HG03469 (cell line): Measurements from ENCODE around the gene MAP10.

Experiments
- ATAC-seq: cut with Tn5 transposase; IDR thresholded peaks from one replicate; pipeline ENCODE4 v1.9.1; 2021; ENCODE audit warnings: mild to moderate bottlenecking, moderate library complexity, moderate number of reproducible peaks; ENCODE audit not compliant: unreplicated experiment

Gene MAP10

DNA sequence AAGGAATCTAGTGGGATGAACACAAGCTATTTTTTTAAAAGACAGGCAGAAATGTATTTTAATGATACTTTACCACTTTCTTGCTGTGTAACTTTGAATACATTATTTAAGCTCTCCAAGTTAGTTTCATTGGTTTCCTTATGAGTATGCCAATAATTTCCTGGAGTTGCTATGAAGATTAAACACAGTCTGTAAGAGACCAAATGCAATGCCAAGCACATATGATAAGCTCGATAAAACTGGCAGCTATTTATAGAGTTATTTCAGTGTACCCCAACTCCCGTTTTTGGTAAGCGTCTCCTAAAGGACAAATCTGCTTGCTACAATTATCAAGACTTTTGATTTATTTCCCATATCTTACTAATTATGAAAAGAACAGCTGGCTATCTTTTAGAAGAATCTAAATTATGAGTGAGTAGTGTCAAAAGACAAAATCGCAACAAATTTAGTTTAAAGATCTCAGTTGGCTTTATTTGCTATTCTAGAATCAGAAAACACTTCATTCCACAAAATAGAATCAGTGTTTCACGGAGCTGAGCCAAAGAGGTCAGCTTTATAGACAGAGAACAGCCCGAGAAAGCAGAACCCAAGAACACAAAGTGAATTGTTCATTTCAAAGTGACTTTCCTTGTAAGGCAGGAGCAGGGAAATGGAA, 7.2 kb upstream of the MAP10 start:
- no peak for ATAC-seq

DNA sequence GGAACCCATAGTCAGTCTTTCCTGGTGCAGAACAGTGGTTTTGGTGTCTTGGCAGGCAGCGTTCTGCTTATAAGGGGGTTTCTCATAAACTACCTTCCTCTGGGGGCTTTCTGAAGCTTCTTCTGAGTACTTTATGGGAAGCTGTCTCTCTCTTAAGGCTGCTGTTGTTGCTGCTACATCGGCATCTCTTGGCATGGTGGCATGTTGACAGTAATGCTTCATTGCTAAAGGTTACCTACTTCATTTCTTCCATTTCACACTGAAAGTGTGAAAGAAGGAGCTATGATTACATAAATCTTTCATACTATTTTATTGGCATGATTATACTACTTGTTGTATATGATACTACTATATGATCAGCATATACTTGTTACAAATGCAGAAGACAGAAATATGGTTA, 6.3 kb upstream of the MAP10 start:
- no peak for ATAC-seq

DNA sequence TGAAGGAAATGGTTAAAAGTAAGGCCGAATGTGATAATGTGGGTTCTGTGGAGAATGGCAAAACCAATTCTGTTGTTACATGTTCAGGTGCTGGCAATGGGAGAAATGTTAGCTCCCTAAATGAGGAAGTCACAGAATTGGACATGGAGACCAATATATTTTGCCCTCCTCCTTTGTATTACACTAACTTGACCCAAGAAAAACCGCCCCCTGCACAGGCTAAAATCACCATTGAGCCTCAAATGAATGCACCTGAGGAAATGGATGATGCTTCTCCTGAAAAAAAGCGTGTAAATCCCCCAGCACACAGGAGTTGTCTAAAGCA, 932 bp downstream of the MAP10 start:
- no peak for ATAC-seq

DNA sequence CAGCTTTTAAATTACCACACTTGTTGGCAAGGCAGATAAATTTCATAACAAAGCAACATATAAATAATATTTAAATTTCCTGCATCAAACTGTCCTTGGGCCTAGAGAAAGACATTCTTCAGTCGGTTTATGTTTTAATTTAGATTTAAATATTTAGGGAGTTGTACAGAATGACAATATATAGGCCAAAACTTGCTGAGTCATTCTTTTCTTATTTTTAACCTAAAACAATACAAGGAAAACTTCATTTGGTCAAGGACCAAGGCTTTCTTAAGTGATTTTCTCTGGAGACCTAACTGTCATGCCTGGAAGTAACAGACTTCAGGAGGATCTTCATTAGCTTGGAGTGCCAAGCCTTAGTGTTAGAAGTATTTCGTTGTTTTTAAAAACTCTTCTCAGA, 5.6 kb downstream of the MAP10 start:
- ATAC-seq: no peak

DNA sequence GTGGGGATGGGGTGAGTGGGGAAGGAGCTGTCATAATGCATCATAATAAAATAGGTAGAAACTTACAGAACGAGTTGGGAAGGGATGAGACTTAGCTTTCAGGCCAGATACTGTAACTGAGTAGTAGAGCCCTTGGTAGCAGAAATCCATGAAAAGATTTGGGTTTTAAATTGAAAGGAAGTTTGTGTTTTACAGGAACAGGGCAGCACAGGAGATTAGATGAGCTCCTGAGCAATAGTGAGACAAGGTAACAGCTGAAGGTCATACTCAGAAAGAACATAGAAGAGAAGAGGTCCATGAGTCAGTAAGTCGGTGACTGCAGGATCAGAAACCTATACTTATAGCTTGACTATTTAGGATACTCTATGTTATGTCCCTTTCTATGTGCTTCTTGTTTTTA, 7.3 kb downstream of the MAP10 start:
- ATAC-seq: no peak

DNA sequence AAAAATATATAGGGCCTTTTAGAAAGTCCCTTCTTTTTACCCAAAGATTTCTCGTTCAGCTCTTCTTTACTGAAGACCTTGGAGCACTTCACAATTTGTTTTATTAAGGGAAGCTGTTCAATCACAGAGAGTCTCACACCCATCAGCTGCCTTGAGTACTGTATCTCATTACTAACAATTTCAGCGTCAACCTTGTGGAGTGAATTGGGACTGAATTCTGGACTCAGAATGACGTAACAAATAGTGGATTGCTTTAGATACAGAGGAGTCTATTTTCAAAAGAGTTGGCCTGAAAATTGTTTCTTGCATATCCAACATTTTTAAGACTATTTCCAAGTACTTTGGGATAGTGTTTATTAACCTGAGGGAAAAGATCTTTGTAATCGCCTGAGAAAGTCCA, 7.9 kb downstream of the MAP10 start:
- no peak for ATAC-seq

DNA sequence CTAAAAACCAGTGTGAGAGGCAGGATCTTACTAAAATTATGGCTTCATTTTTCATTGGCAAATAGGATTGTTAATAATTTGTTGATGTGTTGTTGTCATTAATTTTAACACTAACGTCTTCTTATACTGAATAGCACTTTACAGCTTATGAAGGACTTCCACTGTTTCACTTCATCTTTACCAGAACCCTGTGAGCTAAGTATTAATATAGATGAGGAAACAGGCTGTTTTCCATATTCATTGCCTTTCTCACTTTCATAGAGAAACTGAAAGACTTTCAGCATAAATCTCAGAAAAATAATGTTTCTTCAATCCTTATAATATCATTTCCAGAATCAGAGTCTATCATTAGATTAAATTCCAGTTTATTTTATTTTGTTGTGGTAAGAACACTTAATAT, 8.5 kb downstream of the MAP10 start:
- ATAC-seq: no peak

DNA sequence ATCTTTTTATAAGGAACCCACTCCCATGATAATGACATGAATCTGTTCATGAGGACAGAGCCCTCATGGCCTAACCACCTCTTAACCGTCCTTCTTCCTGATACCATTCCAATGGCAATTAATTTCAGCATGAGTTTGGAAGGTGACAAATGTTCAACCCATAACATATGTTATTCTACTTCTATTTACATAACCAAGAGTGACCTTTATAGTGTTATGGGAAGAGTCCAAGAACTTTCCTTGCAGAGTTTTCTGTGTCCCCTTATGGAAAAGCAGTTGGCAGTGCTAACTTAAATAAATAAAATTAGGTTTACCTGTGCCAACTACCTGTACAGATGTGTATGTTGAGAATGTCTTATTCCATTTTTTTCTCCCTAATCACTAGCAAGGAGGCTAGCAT, 11.1 kb downstream of the MAP10 start:
- ATAC-seq: no peak

DNA sequence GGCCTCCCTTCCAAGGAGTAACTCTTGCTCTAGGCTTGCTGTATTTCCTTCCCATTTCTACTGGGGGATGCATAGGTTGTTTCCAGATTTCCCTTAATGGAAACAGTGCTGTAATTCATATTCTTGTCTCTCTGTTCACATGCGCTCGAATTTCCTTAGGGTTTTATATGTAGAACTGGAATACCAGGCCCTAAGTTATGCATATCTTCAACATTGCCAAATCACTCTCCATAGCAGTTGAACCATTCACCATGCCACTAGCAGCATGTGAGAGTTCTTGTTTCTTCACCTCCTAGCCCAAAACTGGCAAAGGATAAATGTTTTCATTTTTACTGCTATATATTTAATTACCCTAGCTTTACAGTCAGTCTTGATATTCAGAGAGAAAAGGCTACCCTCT, 12.8 kb downstream of the MAP10 start:
- no peak for ATAC-seq

DNA sequence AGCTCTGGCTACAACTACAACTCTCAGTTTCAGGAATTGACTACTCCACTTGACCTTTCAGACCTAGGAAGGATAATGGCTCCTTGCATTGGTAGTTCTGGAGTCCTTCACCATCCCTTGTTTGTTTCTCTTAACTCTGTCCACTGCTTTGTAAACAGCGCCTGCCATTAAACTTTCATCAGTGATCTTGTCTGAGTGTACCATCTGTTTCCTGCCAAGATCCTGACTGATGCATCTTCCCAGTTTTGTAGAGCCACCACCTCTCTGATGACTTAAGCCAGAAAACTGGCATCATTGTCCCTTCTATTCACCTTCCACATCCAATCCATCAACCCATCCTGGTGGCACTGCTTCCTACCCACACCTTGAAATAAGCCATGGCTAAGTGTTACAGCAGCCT, 15.2 kb downstream of the MAP10 start:
- no peak for ATAC-seq

DNA sequence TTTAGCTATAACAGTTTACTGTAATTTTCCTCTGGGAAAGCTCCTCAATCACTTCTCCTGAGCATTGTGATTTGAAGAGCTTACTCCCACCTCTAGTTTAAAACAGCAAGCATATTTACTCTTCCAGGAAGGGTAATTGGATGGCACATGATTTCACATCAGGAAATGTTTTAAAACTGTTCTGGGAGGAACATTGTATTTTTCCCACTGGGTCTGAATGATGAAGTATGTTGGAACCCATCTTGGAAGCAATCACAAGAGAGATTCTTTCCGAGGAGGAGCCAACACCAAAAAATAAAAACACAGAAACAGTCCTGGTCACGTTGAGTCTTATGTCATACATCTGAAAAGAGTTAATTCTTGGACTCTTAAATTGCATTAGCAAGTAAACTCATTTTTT, 17.3 kb downstream of the MAP10 start:
- ATAC-seq: no peak

DNA sequence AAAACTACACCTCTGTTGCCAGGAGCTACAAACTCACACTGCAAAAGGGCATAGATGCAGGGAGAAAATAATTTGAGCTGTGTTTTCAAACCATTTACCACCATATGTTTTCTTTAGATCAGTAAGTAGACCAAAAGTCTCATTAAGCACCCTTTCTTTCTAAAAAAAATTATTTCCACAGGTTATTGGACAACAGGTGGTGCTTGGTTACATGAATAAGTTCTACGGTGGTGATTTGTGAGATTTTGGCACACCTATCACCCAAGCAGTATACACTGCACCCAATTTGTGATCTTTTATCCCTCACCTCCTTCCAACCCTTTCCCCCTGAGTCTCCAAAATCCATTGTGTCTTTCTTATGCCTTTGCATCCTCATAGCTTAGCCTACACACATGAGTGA, 21.1 kb downstream of the MAP10 start:
- ATAC-seq: no peak

DNA sequence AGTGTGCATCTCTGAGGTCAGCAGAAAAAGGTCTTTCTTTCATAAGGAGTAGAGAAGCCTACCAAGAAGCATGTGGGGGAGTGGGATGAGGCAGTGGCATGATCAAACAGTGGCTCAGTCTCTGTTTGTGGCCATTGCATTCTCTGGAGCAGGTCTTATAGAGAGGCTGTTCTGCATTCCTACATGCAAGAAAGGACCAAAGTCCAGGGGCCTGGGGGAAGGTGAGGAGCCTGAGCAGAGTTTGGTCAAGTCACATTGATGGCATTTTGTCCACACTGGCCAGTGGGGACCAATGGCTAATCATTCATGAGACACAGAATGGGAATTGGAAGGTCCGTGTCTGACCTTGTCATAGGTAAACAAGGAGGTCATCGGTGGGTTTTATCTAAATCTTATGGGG, 25.4 kb downstream of the MAP10 start:
- no peak for ATAC-seq

DNA sequence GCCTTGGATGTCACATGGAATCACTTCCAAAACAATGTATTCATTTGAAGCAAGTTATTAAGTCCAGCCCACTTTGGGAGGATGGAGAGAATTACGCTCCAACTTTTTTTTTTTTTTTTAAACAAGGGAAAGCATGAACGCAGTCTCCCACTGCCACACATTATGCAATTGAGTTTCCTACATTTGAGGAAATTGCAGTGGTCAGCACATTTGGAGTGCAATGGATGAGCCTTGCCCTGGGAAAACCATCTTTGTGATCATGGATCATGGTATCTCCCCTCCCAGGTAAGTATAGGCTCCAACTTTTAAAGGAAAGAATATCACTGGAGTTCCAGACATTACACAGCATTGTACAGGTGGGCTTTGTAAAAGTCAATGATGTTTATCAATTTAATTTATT, 26.7 kb downstream of the MAP10 start:
- ATAC-seq: no peak

DNA sequence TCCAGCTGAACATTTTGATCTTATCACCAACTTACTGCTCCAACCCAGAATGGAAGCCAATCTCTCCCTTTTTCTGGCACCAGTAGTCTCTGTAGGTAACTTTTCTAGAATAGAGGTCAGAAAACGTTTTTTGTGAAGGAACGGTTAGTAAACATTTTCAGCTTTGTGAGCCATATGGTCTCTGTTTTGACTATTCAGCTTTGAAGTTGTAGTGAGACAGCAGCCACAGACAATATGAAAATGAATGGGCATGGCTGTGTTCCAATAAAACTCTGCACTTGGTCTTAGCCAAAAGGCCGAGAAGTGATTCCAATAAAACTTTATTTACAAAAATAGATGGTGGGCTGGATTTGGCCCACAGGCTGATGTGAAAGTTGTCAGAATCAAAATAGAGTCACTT, 28.9 kb downstream of the MAP10 start:
- no peak for ATAC-seq

DNA sequence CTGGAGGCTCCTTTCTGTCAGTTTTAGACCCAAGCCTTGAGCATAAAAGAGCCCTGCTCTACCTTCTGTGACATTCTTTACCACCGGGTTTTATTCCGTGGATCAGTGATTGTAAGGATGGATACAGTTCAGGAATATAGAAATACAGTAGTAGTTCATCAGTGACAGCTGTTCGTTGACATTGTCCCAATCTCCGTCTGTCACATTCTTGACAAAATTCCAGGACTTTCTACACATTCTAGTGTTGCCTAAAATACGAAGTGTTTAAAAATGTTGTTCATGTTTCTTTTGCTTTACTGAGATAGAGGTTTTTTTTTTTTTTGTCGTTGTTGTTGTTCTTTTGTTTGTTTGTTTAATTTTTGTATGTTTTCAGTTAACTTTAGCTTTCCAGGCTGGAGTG, 29.9 kb downstream of the MAP10 start:
- no peak for ATAC-seq

DNA sequence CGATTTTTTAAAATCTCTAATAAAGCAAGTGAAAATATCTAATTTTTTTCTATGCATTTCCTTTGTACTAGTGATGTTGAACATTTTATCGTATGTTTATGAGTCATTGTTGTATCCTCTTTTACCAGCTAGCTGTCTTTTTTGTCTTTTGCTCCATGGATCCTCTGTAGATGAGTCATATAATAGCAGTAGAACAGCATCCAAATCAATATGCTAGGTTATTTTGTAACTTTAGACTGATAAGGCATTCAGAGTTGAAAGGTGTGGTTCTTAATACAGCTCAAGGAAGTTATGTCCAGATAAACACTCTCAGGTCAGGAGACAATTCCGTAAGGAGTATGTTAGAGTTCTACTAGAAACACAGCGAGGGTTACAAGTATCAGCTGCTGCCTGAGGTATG, 31.9 kb downstream of the MAP10 start:
- no peak for ATAC-seq

DNA sequence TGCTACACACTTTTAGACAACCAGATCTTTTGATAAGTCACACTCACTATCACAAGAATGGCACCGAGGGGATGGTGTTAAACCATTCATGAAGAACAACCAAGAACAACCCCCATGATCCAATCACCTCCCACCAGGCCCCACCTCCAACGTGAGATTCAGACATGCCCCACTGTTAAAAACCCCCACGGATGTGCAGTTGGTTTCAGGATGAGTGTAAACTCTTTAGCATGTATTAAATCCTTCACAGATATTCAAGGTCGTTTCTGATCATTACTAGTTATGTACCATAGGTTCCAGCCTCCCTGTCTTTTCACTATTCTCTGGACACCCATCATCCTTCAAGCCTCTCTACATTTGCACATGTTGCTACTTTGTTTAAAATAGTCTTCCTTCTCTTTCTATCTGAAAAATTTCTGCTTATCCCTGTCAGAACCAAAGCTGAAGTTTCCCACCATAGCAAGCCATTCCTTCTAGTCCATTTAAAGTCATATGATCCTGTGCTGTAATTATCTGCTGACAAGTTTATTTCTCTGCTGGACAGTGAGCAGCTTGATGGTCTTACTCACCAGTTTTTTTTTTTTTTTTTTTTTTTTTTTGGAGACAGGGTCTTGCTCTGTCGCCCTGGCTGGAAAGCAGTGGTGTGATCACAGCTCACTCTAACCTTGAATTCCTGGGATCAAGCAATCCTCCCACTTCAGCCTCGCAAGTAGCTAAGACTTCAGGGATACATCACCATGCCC, 36.8 kb downstream of the MAP10 start:
- no peak for ATAC-seq

DNA sequence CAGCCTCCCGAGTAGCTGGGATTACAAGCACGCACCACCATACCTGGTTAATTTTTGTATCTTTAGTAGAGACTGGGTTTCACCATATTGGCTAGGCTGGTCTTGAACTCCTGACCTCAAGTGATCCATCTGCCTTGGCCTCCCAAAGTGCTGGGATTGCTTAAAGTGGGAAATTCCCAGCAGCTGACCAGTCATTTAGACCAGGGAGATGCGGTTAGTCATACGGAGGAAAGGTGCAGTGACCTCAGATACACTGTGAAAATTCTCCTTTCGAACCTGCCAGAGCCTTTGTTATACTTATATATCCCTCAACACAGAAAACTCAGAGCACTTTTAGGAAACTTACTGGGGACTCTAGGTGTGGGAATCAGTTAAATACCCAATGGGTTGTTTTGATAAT, 39.6 kb downstream of the MAP10 start:
- no peak for ATAC-seq

DNA sequence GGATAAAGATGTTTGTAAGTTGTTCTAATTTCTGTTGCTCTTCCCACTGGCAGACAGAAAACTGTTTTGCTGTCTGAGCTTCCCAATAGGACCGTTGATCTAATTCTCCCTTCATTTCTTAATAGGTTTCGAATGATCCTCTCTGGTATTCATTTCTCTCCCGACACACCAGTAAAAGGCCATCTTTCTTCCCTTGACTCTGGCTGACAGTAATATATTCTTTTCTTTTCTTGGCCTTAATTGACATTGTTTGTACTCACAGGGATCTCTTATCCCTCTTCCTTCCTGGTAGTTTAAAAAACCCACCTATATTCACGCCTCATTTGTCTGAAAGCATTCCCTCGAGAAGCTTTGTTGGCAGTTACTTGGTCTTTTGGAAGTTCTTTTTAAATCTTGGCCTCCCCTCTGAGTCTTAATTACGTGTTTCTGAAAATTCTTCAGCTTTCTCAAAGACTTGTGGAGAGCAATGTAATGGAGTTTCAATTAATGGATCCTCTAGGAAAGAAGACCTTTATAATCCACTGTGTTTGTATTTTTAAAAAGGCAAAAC, 40.3 kb downstream of the MAP10 start:
- no peak for ATAC-seq

DNA sequence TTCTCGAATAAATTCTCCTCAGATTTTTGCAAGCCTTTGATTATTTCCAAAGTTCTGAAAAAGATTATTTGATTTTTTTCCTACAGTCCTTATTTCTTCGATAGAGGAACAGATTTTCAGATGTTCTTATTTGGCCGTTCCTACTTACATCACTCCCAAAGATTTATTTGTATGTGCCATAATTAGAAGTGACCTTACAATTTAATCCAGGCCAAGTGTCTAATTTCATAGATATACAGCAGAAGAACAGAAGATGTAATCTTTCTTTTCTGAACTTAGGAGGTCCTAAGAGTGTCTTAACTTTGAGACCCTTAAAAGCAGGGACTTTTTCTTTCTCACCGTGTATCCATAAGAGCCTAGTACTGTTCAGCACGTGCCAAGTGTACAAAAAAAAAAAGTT, 46.3 kb downstream of the MAP10 start:
- ATAC-seq: no peak

DNA sequence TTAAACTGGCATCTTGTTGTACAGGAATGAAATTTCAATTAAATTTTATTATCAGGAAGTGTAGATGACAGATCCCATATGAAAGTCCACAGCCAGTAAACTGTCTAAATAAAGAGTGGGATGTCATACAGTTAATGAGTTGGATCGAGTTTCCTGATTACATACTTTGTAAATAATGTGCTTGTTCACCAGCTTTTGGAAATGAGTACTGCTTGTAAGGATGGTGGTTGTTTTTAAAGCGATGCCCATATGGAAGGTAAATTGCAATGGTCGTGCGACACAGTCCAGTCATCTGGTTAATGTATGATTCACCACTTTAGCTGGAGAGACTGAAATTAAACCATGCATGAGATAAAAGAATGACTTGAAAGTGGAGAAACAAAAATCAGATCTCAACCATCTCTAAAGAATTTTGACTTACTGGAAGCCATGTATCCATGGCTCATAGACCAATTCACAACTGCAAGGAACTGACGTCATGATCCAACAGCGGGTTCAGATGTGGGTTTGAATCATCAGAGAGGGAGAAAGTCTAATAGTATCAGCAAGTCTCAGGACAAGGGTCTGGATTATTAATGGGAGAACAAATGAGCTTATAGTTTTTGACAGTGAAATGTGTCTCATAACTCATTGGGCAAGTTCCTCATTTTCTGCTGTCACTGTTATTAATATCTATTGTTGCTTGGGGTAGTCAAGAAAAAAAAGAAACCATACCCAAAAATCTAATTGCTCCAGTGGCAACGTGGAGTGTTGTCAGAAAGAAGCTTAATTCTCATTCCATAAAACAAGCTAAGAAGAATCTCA, 49.0 kb downstream of the MAP10 start:
- no peak for ATAC-seq
